Activated naive CD8-positive, alpha-beta T cell treated with anti-CD3 and anti-CD28 coated beads, Interleukin-2, amount 50 U/mL, for 24 hours (primary cell): ENCODE measurements around the gene COL8A1.
"Not testable (repeated sequence)": the region's sequence is repeated elsewhere in the genome, so short reads cannot be mapped to it uniquely, and the experiment has no call there.

Source experiments
- ATAC-seq: fragments of 150-1000 bp; cut with Tn5 transposase; one replicate; pipeline ENCODE4 v1.10.0; 2021
- DNase-seq: peaks from one replicate; pipeline ENCODE4 v3.0.0; 2021
- H3K27ac Mint-ChIP-seq: one replicate; pipeline ENCODE4 v1.8.0; 2021; ENCODE audit warnings: mild to moderate bottlenecking, mixed read lengths
- H3K27me3 Mint-ChIP-seq: one replicate; pipeline ENCODE4 v1.8.0; 2021; ENCODE audit warnings: mixed read lengths
- H3K36me3 Mint-ChIP-seq: one replicate; pipeline ENCODE4 v1.8.0; 2021; ENCODE audit warnings: low read depth, mixed read lengths
- H3K4me1 Mint-ChIP-seq: one replicate; pipeline ENCODE4 v1.8.0; 2021; ENCODE audit warnings: mixed read lengths
- H3K4me3 Mint-ChIP-seq: one replicate; pipeline ENCODE4 v1.8.0; 2021; ENCODE audit warnings: mild to moderate bottlenecking, moderate library complexity, mixed read lengths
- H3K9me3 Mint-ChIP-seq: one replicate; pipeline ENCODE4 v1.8.0; 2021; ENCODE audit warnings: mixed read lengths

Gene COL8A1

GRCh38 chr3:99638167-99638948 lies at the start of gene COL8A1:
COL8A1 (plus strand) TSS chr3:99638594; CDS start chr3:99790683, 152,089 bp downstream.
- ATAC-seq = no peak
- H3K27ac Mint-ChIP-seq = no peak within 1 kb of the TSS
- H3K4me3 Mint-ChIP-seq = peak within 1 kb of the TSS; percentile 55
- H3K36me3 Mint-ChIP-seq = no peaks in the 10 kb centered on the region
- H3K9me3 Mint-ChIP-seq = no peaks in the 10 kb centered on the region
- DNase-seq = no peak
- H3K27me3 Mint-ChIP-seq = peaks cover 67% of the 10 kb centered on the region
- H3K4me1 Mint-ChIP-seq = peaks cover 13% of the 10 kb centered on the region

GRCh38 chr3:99589168-99589567 lies 49.2 kb upstream of the COL8A1 start:
- ATAC-seq, DNase-seq, H3K36me3 Mint-ChIP-seq, H3K27ac Mint-ChIP-seq, H3K27me3 Mint-ChIP-seq, H3K4me1 Mint-ChIP-seq, H3K9me3 Mint-ChIP-seq, H3K4me3 Mint-ChIP-seq: not testable (repeated sequence)

GRCh38 chr3:99599894-99600293 lies 38.5 kb upstream of the COL8A1 start:
- Mint-ChIP-seq H3K36me3 (no peaks in the 10 kb centered on the region), H3K27me3 (no peaks in the 10 kb centered on the region), H3K4me1 (no peaks in the 10 kb centered on the region), H3K27ac (no peak overlapping the region), H3K9me3 (no peaks in the 10 kb centered on the region), H3K4me3 (no peak overlapping the region)
- ATAC-seq (no peak), DNase-seq (no peak)

GRCh38 chr3:99601515-99601914 lies 36.9 kb upstream of the COL8A1 start:
- DNase-seq (no peak), ATAC-seq (no peak)
- Mint-ChIP-seq H3K27ac (no peak overlapping the region), H3K9me3 (no peaks in the 10 kb centered on the region), H3K36me3 (no peaks in the 10 kb centered on the region), H3K4me3 (no peak overlapping the region), H3K27me3 (no peaks in the 10 kb centered on the region), H3K4me1 (no peaks in the 10 kb centered on the region)

GRCh38 chr3:99602183-99602582 lies 36.2 kb upstream of the COL8A1 start:
- H3K36me3 Mint-ChIP-seq = no peaks in the 10 kb centered on the region
- DNase-seq (no peak), ATAC-seq (no peak)
- H3K4me3 Mint-ChIP-seq = no peak overlapping the region
- H3K27ac Mint-ChIP-seq = no peak overlapping the region
- H3K4me1 Mint-ChIP-seq = no peaks in the 10 kb centered on the region
- H3K9me3 Mint-ChIP-seq = no peaks in the 10 kb centered on the region
- H3K27me3 Mint-ChIP-seq = no peaks in the 10 kb centered on the region

- ATAC-seq (no peak), DNase-seq (no peak)
- no peak overlapping the region for H3K4me3 Mint-ChIP-seq
- no peak overlapping the region for H3K27ac Mint-ChIP-seq
- H3K9me3 Mint-ChIP-seq = peaks cover 5% of the 10 kb centered on the region
- no peaks in the 10 kb centered on the region for H3K27me3 Mint-ChIP-seq
- no peaks in the 10 kb centered on the region for H3K36me3 Mint-ChIP-seq
- H3K4me1 Mint-ChIP-seq = no peaks in the 10 kb centered on the region
Observed at GRCh38 chr3:99607151-99607550, 31.2 kb upstream of the COL8A1 start.

- no peak overlapping the region for H3K4me3 Mint-ChIP-seq
- ATAC-seq = no peak
- H3K27me3 Mint-ChIP-seq = peaks cover 4% of the 10 kb centered on the region
- H3K27ac Mint-ChIP-seq = no peak overlapping the region
- H3K36me3 Mint-ChIP-seq = no peaks in the 10 kb centered on the region
- H3K9me3 Mint-ChIP-seq = peaks cover 3% of the 10 kb centered on the region
- no peak for DNase-seq
- H3K4me1 Mint-ChIP-seq = no peaks in the 10 kb centered on the region
Observed at GRCh38 chr3:99614768-99615167, 23.6 kb upstream of the COL8A1 start.

GRCh38 chr3:99620077-99620767 lies 18.2 kb upstream of the COL8A1 start:
- Mint-ChIP-seq H3K27ac (no peak overlapping the region), H3K27me3 (peaks cover 4% of the 10 kb centered on the region), H3K9me3 (peaks cover 3% of the 10 kb centered on the region), H3K4me1 (no peaks in the 10 kb centered on the region), H3K4me3 (no peak overlapping the region), H3K36me3 (no peaks in the 10 kb centered on the region)
- ATAC-seq = no peak
- no peak for DNase-seq

- DNase-seq = no peak
- Mint-ChIP-seq H3K4me1 (no peaks in the 10 kb centered on the region), H3K27ac (no peak overlapping the region), H3K27me3 (peaks cover 2% of the 10 kb centered on the region), H3K9me3 (peaks cover under 1% of the 10 kb centered on the region), H3K36me3 (no peaks in the 10 kb centered on the region), H3K4me3 (no peak overlapping the region)
- ATAC-seq = no peak
Observed at GRCh38 chr3:99620976-99621375, 17.4 kb upstream of the COL8A1 start.

GRCh38 chr3:99624496-99625236 lies 13.7 kb upstream of the COL8A1 start:
- Mint-ChIP-seq H3K27me3 (peaks cover 2% of the 10 kb centered on the region), H3K9me3 (peaks cover 6% of the 10 kb centered on the region), H3K36me3 (no peaks in the 10 kb centered on the region), H3K27ac (no peak overlapping the region), H3K4me3 (no peak overlapping the region), H3K4me1 (peaks cover 11% of the 10 kb centered on the region)
- ATAC-seq (no peak), DNase-seq (no peak)

- peaks cover 6% of the 10 kb centered on the region for H3K9me3 Mint-ChIP-seq
- no peak overlapping the region for H3K4me3 Mint-ChIP-seq
- no peaks in the 10 kb centered on the region for H3K36me3 Mint-ChIP-seq
- DNase-seq (no peak), ATAC-seq (no peak)
- H3K27ac Mint-ChIP-seq = no peak overlapping the region
- peaks cover 4% of the 10 kb centered on the region for H3K27me3 Mint-ChIP-seq
- H3K4me1 Mint-ChIP-seq = peaks cover 11% of the 10 kb centered on the region
Observed at GRCh38 chr3:99625237-99625622, 13.2 kb upstream of the COL8A1 start.

- H3K4me3 Mint-ChIP-seq = no peak overlapping the region
- no peak for ATAC-seq
- peaks cover 4% of the 10 kb centered on the region for H3K27me3 Mint-ChIP-seq
- H3K4me1 Mint-ChIP-seq = peaks cover 11% of the 10 kb centered on the region
- H3K9me3 Mint-ChIP-seq = peaks cover 6% of the 10 kb centered on the region
- no peaks in the 10 kb centered on the region for H3K36me3 Mint-ChIP-seq
- DNase-seq = no peak
- no peak overlapping the region for H3K27ac Mint-ChIP-seq
Observed at GRCh38 chr3:99625643-99626416, 12.6 kb upstream of the COL8A1 start.

GRCh38 chr3:99626417-99626788 lies 12.0 kb upstream of the COL8A1 start:
- ATAC-seq = no peak
- H3K27ac Mint-ChIP-seq = no peak overlapping the region
- H3K36me3 Mint-ChIP-seq = no peaks in the 10 kb centered on the region

GRCh38 chr3:99627062-99627826 lies 11.2 kb upstream of the COL8A1 start:
- peaks cover 5% of the 10 kb centered on the region for H3K27me3 Mint-ChIP-seq
- H3K27ac Mint-ChIP-seq = peak overlapping the region; percentile 67
- H3K4me1 Mint-ChIP-seq = peaks cover 11% of the 10 kb centered on the region
- H3K9me3 Mint-ChIP-seq = peaks cover 6% of the 10 kb centered on the region
- DNase-seq (no peak), ATAC-seq (peak; percentile 79)
- H3K36me3 Mint-ChIP-seq = no peaks in the 10 kb centered on the region
- peak overlapping the region; percentile 13 for H3K4me3 Mint-ChIP-seq

More at GRCh38 chr3:99626417-99626788, 12.0 kb upstream of the COL8A1 start:
- Mint-ChIP-seq H3K4me3 (no peak overlapping the region), H3K27me3 (peaks cover 4% of the 10 kb centered on the region), H3K9me3 (peaks cover 6% of the 10 kb centered on the region), H3K4me1 (peaks cover 11% of the 10 kb centered on the region)
- DNase-seq = no peak
